C4-2B (cell line): ENCODE results near the gene SPACDR.
"Not testable (repeated sequence)": the region's sequence is repeated elsewhere in the genome, so short reads cannot be mapped to it uniquely, and the experiment has no call there.

Experiments used
- CTCF ChIP-seq: fragments of 450-650 bp; conservative IDR thresholded peaks from 2 replicates; pipeline ENCODE4 v1.5.1; 2017; ENCODE audit warnings: mild to moderate bottlenecking
- ZFX ChIP-seq: fragments of 450-650 bp; IDR thresholded peaks from 2 replicates; pipeline ENCODE4 v1.6.1; 2017

DNA sequence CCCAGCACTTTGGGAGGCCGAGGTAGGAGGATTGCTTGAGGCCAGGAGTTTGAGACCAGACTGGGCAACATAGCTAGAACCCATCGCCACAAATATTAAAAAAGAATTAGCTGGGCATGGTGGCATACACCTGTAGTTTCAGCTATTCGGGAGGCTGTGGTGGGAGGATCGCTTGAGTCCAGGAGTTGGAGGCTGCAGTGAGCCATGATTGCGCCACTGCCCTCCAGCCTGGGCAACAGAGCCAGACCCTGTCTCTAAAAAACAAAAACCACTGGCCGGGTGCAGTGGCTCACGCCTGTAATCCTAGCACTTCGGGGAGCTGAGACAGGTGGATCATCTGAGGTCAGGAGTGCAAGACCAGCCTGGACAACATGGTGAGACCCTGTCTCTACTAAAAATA is 10.2 kb downstream of the SPACDR start:
- not testable (repeated sequence) for TF ChIP-seq ZFX, CTCF
